Sigmoid colon (tissue), 4 donors: ENCODE measurements around the gene SHANK1.

ENCODE experiments used
- EP300 ChIP-seq, 4 donors: sonication (generic); formaldehyde crosslinking; IDR thresholded peaks; one replicate each; pipeline ENCODE4 v1.6.1; 2017; ENCODE audit warnings: antibody characterized with exemption in 4 of 4
- POLR2A ChIP-seq, 2 donors: fragments of 450-650 bp; IDR thresholded peaks; one replicate each; pipeline ENCODE4 v1.6.1; 2016; ENCODE audit warnings: antibody characterized with exemption in 2 of 2, mild to moderate bottlenecking in 2 of 2, moderate library complexity in 2 of 2
- POLR2AphosphoS5 ChIP-seq, 4 donors: sonication (generic); formaldehyde crosslinking; IDR thresholded peaks; one replicate each; pipeline ENCODE4 v1.6.1; 2017; ENCODE audit warnings: antibody characterized with exemption in 4 of 4
- TF ChIP-seq, protein P1 (sequence below), 4 experiments: fragments of 450-650 bp in 3 of 4; fragments of 200-600 bp in 1 of 4; IDR thresholded peaks; one replicate each; pipeline ENCODE4 v1.5.1; 2016 to 2019; ENCODE audit warnings: antibody characterized with exemption in 4 of 4, mild to moderate bottlenecking in 3 of 4, moderate library complexity in 2 of 4

DNA sequence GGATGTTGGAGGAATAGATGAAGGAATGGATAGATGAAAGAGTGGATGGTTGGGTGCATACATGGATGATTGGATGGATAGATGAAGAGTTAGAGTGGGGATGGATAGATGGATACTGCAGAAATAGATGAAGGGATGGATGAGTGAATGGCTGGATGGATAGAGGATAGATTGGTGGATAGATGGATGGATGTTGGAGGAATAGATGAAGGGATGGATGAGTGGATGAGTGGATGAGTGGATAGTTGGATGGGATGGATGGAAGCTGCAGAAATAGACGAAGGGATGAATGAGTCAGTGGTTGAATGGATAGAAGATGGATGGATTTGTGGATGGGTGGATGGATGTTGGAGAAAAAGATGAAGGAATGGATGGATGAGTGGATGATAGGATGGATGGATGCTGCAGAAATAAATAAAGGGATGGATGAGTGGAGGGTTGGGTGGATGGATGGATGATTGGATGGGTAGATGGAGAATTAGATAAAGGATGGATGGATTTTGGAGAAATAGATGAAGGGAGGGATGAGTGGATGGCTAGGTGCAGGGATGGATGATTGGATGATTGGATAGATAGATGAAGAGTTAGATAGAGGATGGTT is 75.2 kb downstream of the SHANK1 start:
- TF ChIP-seq, protein P1, sequence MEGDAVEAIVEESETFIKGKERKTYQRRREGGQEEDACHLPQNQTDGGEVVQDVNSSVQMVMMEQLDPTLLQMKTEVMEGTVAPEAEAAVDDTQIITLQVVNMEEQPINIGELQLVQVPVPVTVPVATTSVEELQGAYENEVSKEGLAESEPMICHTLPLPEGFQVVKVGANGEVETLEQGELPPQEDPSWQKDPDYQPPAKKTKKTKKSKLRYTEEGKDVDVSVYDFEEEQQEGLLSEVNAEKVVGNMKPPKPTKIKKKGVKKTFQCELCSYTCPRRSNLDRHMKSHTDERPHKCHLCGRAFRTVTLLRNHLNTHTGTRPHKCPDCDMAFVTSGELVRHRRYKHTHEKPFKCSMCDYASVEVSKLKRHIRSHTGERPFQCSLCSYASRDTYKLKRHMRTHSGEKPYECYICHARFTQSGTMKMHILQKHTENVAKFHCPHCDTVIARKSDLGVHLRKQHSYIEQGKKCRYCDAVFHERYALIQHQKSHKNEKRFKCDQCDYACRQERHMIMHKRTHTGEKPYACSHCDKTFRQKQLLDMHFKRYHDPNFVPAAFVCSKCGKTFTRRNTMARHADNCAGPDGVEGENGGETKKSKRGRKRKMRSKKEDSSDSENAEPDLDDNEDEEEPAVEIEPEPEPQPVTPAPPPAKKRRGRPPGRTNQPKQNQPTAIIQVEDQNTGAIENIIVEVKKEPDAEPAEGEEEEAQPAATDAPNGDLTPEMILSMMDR (IDR thresholded peaks at IDR 0.05), result no peak
- no peak for TF ChIP-seq POLR2A (IDR thresholded peaks at IDR 0.05)
- no peak for TF ChIP-seq POLR2AphosphoS5 (IDR thresholded peaks at IDR 0.05)
- no peak for TF ChIP-seq EP300 (IDR thresholded peaks at IDR 0.05)
